GF-D8 (cell line): ENCODE data around the gene PRKCSH.
"Not testable (repeated sequence)": the region's sequence is repeated elsewhere in the genome, so short reads cannot be mapped to it uniquely, and the experiment has no call there.

ENCODE experiments used
- DNase-seq: peaks from one replicate; lab custom pipeline; 2025; lab: John Stamatoyannopoulos, UW

The PRKCSH gene, protein sequence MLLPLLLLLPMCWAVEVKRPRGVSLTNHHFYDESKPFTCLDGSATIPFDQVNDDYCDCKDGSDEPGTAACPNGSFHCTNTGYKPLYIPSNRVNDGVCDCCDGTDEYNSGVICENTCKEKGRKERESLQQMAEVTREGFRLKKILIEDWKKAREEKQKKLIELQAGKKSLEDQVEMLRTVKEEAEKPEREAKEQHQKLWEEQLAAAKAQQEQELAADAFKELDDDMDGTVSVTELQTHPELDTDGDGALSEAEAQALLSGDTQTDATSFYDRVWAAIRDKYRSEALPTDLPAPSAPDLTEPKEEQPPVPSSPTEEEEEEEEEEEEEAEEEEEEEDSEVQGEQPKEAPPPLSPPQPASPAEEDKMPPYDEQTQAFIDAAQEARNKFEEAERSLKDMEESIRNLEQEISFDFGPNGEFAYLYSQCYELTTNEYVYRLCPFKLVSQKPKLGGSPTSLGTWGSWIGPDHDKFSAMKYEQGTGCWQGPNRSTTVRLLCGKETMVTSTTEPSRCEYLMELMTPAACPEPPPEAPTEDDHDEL

DNA sequence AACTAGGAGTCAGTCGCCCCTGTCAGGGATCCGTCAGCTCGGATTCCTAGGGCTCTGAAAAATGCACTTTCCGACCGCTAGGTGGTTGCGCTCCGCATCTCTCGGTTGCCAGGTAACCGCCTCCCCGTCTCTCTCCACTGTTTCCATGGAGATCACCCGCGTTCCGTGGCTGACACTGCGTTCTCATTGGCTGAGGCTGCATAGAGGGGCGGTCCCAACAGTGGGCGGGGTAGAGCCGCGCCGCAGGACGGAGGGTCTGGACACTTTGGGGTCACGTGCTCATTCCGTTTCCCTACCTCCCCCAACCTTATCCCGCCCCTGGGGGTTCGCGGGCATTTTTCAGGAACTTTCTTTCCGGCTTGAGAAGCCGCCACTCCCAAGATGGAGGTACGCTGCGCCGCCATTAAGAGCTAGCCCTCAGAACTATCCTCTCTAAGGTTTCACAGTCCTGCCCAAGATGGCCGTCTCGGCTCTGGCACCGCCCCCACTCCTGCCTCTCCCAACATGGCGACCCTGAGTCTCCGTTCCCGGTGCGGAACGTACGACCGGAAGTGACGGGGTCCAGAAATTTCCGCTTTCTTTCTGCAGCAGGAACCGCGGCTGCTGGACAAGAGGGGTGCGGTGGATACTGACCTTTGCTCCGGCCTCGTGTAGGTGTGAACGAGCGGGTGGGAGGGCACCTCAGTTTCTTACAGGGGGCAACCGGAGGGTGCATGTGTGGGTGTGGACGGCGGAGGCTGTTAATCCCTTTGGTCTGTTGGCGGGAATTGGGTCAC is at the start of gene PRKCSH, which contains the start of gene ODAD3:
TSS of gene PRKCSH (plus strand) at position 579 of the 776 bp plus-strand sequence. CDS start 483 bp downstream, outside the sequence.
TSS of gene ODAD3 (minus strand) at position 65 of the 776 bp plus-strand sequence. CDS start 105 bp downstream, outside the sequence.
- DNase-seq, result peak; percentile 99

DNA sequence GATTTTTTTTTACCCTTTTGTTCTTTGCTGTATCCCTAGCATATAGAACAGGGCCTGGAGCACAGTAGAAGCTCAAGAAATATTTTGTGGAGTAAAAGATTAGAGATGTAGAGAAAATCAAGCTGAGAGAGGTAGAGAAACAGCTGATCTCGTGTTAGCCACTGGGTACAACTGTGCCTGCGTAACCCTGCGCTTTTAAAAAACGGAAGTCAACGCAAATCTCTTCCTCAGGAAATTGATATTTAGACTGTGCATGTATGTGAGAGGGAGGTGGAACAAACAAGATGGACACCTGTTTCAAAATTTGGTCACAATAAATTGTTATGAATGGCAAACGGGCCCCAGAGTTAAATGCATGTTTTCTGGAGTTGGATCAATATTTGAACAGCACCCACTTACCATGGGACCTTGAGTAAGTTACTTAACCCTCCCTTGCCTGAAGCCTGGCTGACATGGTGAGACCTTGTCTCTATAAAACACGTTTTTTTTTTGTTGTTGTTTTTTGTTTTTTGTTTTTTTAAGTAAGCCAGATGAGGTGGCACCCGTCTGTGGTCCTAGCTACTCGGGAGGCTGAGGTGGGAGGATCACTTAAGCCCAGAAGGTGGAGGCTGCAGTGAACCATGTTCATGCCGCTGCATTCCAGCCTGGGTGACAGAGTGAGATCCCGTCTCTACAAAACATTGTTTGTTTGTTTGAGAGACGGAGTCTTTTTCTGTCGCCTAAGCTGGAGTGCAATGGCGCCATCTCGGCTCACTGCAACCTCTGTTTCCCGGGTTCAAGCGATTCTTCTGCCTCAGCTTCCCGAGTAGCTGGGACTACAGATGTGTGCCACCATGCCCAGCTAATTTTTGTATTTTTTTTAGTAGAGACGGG is 48.0 kb upstream of the PRKCSH start:
- peak; percentile 4 for DNase-seq

DNA sequence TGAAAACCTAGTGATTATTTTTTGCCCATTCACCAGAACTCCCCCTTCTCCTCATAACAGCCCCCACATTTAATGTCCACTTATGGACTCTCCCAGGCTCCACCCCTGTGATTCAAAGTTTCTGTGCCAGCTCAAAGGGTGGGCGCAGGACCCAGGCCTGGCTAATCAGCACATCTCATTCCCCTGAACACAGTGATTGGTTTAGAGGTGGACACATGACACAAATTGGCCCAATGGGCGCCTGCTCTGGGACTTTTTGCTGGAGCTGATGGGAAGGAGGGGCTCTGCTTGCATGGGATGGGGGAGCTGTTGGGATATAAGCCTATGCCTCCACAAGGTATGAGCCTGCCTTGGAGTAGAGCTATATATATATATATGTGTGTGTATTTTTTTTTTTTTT is 45.1 kb upstream of the PRKCSH start:
- DNase-seq, result no peak

DNA sequence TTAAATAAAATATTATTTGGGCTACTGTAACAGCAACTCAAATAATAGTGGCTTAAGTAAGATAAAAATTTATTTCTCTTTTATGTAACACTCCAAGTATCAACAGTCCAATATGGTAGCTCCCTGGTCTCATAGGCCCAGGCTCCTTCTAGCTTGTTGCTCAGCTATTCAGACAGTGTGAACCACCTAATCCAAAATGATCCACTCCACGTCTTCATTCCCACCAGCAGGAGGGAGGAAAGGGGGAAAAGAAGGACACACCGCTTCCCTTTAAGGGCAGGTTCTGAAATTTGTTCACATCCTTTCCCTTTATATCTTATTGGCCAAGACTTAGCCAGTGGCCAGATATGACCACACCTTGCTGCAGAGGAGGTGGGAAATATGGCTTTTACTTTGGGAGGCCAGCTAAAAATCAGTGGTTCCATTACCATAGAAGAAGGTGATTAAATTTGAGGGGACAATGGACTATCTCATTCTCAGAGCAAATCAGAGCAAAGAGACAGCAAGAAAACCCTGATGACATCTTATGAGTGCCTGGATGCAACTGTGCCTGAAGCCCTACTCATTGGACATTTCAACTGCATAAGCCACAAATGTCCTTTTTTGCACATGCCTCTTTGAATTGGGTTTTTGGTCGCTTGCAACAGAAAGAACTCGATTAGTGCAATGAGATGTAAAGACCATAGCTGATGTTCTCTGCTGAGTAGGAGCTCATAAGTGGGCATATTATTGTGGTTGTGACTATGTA is 44.3 kb upstream of the PRKCSH start:
- no peak for DNase-seq

DNA sequence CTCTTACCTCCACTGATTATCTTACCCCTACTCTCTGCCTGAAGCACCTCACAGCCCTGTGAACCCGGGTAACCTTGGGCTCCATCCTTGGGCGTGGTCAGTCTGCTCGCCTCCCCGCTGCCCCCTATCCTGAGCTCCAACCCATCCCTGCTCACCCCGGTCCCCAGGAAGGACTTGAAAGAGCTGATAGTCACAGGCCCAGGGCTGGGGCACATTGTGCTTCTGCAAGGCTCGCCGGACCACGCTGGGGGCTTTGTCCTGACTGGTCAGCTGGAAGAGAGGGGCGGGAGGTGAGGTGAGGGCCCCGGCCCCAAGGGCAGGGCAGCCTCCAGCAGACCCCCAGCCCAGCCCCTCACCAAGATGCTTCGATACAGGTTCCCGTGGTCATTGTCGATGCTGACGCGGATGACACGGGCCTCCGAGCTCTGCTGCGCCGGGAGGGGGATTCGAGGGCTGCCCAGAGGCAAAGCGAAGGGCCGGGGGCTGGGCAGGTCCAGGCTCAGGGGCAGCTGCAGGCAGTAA is 38.3 kb upstream of the PRKCSH start:
- no peak for DNase-seq

DNA sequence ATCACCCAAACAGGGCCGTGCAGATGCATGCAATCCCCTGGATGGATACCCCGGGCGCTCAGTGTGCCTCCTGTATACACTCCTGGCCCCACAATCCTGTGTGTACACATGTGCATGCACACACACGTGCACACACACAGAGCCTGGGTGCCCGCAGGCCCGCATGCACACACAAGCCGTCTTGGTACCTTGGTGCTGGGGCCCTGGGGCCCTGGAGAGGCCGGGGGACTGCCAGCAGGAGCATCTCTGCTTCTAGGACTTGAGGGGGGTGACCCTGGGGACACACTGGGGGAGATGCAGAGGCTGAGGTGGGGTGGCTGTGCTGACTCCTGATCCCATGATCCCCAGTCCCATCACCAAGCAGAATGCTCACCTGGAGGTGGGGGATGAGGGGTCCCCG is 35.8 kb upstream of the PRKCSH start:
- DNase-seq, result no peak

DNA sequence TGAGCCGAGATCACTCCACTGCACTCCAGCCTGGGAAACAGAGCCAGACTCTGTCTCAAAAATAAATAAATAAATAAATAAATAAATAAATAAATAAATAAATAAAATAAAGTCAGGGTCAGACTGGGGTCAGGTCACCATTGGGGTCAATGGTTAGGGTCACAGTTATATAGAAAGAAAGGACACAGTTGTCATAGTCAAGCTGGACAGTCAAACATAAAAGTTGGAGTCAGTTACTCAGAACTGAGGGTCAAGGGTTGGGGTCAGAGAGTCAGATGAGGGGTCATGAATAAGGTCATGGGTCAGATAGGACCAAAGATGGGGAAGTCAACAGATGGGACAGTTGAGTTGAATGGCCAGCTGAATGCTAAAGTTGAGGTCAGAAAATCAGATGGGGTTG is 34.6 kb upstream of the PRKCSH start:
- no peak for DNase-seq

DNA sequence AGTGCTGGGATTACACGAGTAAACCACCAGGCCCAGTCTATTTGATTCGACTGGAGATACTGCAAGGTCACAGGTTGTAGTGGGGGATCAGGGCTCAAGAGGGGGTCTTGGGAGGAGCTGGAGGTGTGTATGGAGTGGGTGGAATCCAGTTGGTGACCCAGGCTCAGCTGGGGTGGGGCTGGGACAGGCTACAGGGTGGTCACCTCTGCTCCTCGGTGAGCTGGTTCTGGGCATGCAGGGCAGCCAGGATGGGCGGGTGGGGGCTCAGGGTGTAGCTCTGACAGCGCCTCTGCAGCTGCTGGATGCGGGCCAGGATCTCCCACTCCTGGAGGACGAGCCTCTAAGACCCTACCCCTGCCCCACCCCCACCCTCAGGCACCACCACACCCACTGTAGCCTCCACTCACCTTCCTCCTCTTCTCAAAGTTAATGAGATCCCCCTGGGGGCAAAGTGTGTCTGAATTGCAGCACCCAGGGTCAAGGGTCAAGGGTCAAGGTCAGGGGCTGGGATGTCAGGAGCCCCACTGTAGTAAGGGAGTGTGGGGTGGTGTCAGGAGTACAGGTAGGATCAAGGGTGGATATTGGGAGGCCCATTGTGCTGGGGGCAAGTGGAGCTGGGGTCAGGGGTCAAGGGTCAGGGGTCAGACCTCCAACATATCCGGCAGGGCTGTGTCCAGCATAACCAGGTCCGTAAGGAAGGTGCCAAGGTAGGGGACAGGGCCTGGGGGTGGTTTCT is 33.5 kb upstream of the PRKCSH start:
- DNase-seq, result no peak

DNA sequence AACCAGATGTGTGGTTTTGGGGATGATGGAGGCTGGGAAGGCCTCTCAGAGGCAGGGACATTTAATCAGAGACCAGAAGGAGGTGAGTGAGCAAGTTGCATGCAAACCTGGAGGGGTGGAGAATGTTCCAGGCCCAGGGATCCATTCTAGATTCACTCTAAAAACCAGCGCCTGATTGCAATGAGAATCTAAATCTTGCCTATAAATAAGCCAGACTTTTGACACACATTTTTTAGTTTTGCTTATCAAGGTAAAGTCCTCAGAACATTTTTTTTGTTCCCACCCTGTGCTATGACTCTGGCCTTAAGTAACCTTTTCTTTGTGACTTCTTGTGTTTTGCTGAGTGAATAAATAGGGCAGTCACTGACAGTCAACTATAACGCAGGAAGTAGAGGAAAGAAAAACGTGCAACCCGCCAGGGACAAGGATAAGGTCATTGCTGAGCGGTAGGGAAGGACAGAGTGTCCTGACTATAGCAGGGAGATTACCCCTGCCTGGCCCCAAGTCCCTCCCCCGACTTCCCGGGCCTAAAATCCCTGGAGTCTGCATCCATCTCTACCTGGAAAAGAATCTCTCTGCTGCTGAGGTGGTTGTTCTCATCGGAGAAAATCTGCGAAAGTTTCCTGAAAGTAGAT is 30.7 kb upstream of the PRKCSH start:
- no peak for DNase-seq

DNA sequence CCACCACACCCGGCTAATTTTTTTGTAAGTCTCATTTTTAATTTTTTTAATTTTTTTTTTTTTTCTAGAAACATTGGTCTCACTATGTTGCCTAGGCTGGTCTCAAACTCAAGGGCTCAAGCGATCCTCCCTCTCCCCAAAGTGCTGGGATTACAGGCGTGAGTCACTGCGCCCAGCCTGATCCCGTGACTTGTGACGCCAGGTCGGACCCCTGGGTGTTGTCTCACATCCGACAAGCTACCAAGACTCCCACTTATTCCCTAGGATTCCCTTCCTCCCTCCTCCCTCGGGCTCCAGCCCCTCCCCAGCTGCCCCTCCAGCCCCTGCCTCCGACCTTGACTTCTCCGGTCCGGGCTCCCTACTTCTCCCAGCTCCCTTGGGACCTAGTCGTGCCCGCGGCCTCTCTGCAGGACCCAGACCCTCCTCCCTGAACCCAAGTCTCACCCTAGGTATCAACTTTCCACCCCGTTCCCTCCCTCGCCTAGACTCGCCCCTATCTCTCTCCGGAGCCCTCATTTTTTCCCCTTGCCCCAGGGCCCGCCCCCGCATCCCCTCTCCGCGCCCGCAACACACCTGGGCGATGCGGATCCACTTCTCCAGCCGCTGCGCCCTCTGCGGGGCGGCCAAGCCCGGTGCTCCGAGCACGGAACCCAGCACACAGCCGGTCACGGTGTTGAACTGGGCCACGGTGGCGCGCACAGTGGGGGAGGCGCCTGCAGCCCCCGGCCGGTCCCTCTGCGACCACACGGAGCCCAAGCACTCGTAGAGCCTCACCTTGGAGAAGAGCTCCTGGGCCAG is 29.4 kb upstream of the PRKCSH start:
- no peak for DNase-seq

DNA sequence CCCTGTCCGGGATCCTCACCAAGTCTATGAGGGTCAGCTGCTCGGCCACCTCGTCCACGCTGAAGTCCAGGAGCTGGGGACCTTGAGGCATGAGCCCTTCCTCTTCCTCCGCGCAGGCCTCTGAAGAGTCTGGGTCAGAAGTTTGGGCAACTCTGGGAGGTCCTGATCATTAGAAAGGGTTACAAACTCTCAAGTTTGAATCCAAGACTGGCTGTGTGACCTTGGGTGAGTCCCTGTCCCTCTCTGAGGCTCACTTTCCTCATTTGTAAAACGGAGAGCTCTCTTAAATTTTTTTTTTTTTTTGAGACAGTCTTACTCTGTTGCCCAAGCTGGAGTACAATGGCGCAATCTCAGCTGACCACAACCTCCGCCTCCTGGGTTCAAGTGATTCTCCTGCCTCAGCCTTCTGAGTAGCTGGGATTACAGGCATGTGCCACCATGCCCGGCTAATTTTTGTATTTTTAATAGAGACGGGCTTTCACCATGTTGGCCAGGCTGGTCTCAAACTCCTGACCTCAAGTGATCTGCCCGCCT is 28.7 kb upstream of the PRKCSH start:
- DNase-seq, result not testable (repeated sequence)

DNA sequence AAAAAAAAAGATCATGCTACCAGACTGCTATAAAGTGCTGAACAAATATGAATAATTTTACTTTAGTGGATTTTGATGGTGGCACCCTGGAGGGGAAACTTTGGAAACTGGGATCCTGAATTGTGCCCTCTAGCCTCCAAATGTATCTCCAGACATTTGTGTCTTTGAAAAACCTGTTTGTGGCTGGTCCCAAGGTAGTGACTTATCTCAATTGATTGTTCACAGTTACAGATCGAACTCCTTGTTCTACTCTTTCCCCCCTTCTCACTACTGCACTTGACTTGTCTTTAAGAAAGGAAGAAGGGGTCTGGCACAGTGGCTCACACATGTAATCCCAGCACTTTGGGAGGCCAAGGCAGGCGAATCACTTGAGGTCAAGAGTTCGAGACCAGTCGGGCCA is 26.8 kb upstream of the PRKCSH start:
- DNase-seq, result no peak

DNA sequence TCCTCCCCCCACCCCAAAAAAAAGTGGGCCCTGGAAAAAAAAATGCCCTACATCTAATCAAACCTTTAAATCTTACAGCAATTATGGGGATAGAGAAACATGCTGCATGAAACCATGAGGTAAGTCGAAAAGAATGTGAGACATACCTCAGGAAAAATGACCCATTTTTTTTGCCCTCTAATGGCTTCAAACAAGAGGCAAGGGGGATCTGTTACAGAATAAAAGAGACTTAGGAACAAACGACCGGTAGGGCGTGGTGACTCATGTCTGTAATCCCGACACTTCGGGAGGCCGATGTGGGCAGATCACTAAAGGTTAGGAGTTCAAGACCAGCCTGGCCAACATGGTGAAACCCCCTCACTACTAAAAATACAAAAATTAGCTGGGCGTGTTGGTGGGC is 24.8 kb upstream of the PRKCSH start:
- no peak for DNase-seq

DNA sequence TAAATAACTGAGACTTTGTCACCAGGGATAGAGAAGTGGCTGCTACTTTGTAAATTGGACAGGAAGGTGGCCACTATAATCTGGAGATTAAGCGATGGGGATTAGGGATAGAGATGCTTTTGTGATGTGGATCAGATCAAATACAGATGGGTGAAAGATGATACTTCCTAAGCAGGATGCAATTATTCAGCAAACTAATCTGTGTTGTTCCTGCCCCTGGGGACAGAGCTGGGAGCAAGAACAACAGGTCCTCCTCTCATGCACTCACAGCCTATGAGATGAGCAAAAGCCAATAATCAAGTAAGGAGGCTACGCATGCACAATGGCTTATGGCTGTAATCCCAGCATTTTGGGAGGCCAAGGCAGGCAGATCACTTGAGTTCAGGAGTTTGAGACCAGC is 20.9 kb upstream of the PRKCSH start:
- no peak for DNase-seq

DNA sequence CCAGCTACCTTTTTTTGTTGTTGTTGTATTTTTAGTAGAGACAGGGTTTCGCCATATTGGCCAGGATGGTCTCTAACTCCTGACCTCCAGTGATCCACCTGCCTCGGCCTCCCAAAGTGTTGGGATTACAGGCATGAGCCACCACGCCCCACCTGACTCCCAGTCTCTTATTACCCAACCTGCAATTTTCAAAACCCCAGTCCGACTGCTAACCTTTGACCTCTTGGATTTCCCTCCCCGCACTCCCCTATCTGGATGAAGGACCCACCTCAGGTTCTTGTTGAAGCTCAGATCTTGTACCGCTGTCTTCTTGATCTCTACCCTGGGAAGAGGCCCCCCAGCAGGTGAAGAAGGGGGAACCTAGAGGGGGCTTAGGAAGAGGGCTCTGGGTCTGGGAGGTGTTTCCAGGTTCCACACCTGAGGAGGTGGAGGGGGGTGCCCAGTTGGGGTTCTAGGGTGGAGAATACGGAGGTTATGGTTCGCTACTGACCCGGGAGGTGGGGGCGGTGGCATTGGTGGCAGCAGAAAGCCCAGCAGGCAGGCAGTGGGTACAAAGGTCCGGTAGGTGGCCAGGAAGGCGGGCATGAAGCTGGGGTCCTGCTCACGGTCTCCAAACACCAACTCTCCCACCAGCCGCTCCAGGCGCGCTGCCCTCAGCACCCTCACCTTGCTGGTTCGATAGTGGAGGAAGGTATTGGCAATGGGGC is 18.9 kb upstream of the PRKCSH start:
- no peak for DNase-seq

DNA sequence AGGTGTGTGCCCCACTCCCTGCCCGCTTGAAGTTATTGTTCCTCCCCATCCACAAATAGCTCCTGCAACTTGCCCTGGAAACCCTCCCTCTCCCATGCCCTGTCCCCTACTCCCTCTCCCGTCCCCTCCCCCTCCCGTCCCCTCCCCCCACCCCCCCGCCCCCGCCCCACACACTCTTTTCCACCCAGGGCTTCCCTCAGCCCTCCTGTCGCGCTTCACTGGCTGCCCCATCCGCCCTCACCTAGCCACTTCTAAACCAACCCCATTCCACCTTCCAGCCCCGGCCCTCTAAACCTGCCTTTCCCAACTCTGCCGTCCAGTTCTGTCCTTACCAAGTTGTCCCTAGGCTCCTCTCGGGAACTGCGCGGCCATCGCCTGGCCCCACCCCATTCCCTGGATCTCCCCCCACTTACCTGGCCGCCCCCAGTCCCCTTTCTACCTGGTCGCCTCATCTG is 17.3 kb upstream of the PRKCSH start:
- no peak for DNase-seq

DNA sequence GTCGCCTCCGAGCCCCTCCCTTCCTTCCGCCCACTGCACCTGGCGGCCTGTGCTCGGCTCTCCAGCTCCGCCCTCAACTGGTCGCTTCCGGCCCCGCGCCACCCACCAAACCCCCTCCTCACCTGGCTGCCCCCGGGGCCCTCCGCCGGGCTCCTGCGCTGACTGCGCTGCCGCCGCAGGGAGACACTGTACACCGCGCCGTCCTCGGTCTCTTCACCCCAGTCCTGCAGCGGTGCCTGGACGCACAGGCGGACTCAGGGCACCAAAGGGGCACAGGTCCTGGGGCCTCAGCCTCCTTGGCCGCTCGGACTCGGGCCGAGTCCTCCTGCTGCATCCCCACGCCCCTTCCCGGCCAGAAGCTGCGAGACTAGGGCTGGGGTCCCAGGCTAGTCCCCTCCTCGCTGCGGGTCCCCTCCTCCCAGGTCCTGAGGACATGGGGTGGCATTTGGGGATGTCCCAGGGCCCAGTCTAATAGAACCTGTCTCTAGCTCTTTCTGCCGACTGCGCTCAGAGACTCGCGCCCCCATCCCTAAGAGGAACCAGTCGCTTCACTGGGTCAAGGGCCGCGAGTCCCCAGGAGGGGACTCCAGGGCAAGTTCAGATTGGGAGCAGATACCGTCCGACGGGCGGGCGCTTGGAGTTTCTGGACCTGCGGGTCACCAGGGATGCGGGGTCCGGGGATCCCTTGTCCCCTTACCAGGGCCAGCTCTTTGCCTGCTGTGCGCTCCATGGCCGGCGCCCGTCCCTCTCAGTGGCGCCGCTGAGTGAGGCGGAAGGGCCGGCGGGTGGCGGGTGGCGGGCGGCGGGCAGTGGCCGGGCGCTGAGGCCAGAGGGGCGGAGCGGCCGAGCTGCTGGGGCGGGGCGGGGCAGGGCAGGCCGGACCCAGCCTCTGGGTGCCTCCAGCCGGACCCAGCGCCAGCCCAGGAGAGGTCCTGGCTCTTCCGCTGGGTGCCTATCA is 16.6 kb upstream of the PRKCSH start, which contains the start of gene RGL3:
TSS of gene RGL3 (minus strand) at position 766 of the 958 bp plus-strand sequence. CDS start at position 730, 36 bp downstream.
- DNase-seq, result no peak
